Measurements from ENCODE around the gene TTN.

TTN gene

GRCh38 chr2:178700922-178701342 is 106.3 kb downstream of the TTN start:
- H2BK5ac ChIP-seq (ENCODE audit: low read length) = no peak overlapping the region
- H4K5ac ChIP-seq (ENCODE audit: low read length) = no peak overlapping the region
- no peaks in the 10 kb centered on the region for H3K4me1 ChIP-seq (ENCODE audit: control insufficient read depth, low read depth, low read length)
- H3K36me3 ChIP-seq (ENCODE audit: control insufficient read depth, insufficient read depth, low read length) = no peaks in the 10 kb centered on the region
- no peak overlapping the region for H4K8ac ChIP-seq (ENCODE audit: low read depth, low read length)
- no peak overlapping the region for H3K4me3 ChIP-seq (ENCODE audit: low read length)
- peak; percentile 29 for DNase-seq
- H3K18ac ChIP-seq (ENCODE audit: low read length) = no peak overlapping the region
- H3K56ac ChIP-seq (ENCODE audit: low read length) = no peak overlapping the region
- H2AK5ac ChIP-seq (ENCODE audit: low read length) = no peak overlapping the region
- no peaks in the 10 kb centered on the region for H3K79me1 ChIP-seq (ENCODE audit: low read length)
- H3K27me3 ChIP-seq (ENCODE audit: insufficient read depth, low read length, poor library complexity) = no peaks in the 10 kb centered on the region
- H3K79me2 ChIP-seq (ENCODE audit: control insufficient read depth, insufficient read depth, low read length) = no peaks in the 10 kb centered on the region
- H3K27ac ChIP-seq (ENCODE audit: low read depth, low read length) = no peak overlapping the region
- H2BK120ac ChIP-seq (ENCODE audit: low read depth, low read length) = no peak overlapping the region
- no peak overlapping the region for H3K4ac ChIP-seq (ENCODE audit: low read depth, low read length)
- WGBS (ENCODE audit: extremely low coverage, insufficient coverage, low lambda C conversion rate) = no CpG with 5 or more reads among the region's 9 CpGs
- H2BK15ac ChIP-seq (replicated peaks; ENCODE audit: low read depth) = no peak overlapping the region
- no peak overlapping the region for H3K9ac ChIP-seq (ENCODE audit: low read length)
- H3K23ac ChIP-seq (ENCODE audit: low read length) = no peak overlapping the region
- no peak overlapping the region for H3K4me2 ChIP-seq (ENCODE audit: low read length)

GRCh38 chr2:178700136-178700535 is 107.1 kb downstream of the TTN start:
- H3K4ac ChIP-seq (ENCODE audit: low read depth, low read length) = no peak overlapping the region
- no peak overlapping the region for H2BK5ac ChIP-seq (ENCODE audit: low read length)
- WGBS (ENCODE audit: extremely low coverage, insufficient coverage, low lambda C conversion rate) = no CpG with 5 or more reads among the region's 3 CpGs
- no peak overlapping the region for H3K4me2 ChIP-seq (ENCODE audit: low read length)
- H3K4me3 ChIP-seq (ENCODE audit: low read length) = no peak overlapping the region
- no peak overlapping the region for H2BK120ac ChIP-seq (ENCODE audit: low read depth, low read length)
- no peak overlapping the region for H2AK5ac ChIP-seq (ENCODE audit: low read length)
- no peak overlapping the region for H4K5ac ChIP-seq (ENCODE audit: low read length)
- no peak overlapping the region for H2BK15ac ChIP-seq (replicated peaks; ENCODE audit: low read depth)
- no peak for DNase-seq
- H3K79me2 ChIP-seq (ENCODE audit: control insufficient read depth, insufficient read depth, low read length) = no peaks in the 10 kb centered on the region
- no peak overlapping the region for H4K8ac ChIP-seq (ENCODE audit: low read depth, low read length)
- no peak overlapping the region for H3K18ac ChIP-seq (ENCODE audit: low read length)
- H3K36me3 ChIP-seq (ENCODE audit: control insufficient read depth, insufficient read depth, low read length) = no peaks in the 10 kb centered on the region
- H3K79me1 ChIP-seq (ENCODE audit: low read length) = no peaks in the 10 kb centered on the region
- no peak overlapping the region for H3K23ac ChIP-seq (ENCODE audit: low read length)
- no peak overlapping the region for H3K56ac ChIP-seq (ENCODE audit: low read length)
- no peak overlapping the region for H3K27ac ChIP-seq (ENCODE audit: low read depth, low read length)
- H3K9ac ChIP-seq (ENCODE audit: low read length) = no peak overlapping the region
- no peaks in the 10 kb centered on the region for H3K4me1 ChIP-seq (ENCODE audit: control insufficient read depth, low read depth, low read length)
- no peaks in the 10 kb centered on the region for H3K27me3 ChIP-seq (ENCODE audit: insufficient read depth, low read length, poor library complexity)

GRCh38 chr2:178692845-178693244 is 114.4 kb downstream of the TTN start:
- Histone ChIP-seq H3K23ac (ENCODE audit: low read length) (no peak overlapping the region), H4K8ac (ENCODE audit: low read depth, low read length) (no peak overlapping the region), H2AK5ac (ENCODE audit: low read length) (no peak overlapping the region), H2BK15ac (replicated peaks; ENCODE audit: low read depth) (no peak overlapping the region), H2BK120ac (ENCODE audit: low read depth, low read length) (no peak overlapping the region), H3K27ac (ENCODE audit: low read depth, low read length) (no peak overlapping the region), H3K56ac (ENCODE audit: low read length) (no peak overlapping the region), H3K4me1 (ENCODE audit: control insufficient read depth, low read depth, low read length) (no peaks in the 10 kb centered on the region), H3K4ac (ENCODE audit: low read depth, low read length) (no peak overlapping the region), H3K79me2 (ENCODE audit: control insufficient read depth, insufficient read depth, low read length) (no peaks in the 10 kb centered on the region), H3K4me3 (ENCODE audit: low read length) (no peak overlapping the region), H3K36me3 (ENCODE audit: control insufficient read depth, insufficient read depth, low read length) (no peaks in the 10 kb centered on the region), H3K79me1 (ENCODE audit: low read length) (no peaks in the 10 kb centered on the region), H3K4me2 (ENCODE audit: low read length) (no peak overlapping the region), H3K9ac (ENCODE audit: low read length) (no peak overlapping the region), H2BK5ac (ENCODE audit: low read length) (no peak overlapping the region), H3K18ac (ENCODE audit: low read length) (no peak overlapping the region), H4K5ac (ENCODE audit: low read length) (no peak overlapping the region), H3K27me3 (ENCODE audit: insufficient read depth, low read length, poor library complexity) (no peaks in the 10 kb centered on the region)
- no peak for DNase-seq
- WGBS (ENCODE audit: extremely low coverage, insufficient coverage, low lambda C conversion rate) = no CpG with 5 or more reads among the region's 2 CpGs

- H3K4ac ChIP-seq (ENCODE audit: low read depth, low read length) = no peak overlapping the region
- no peak overlapping the region for H3K4me3 ChIP-seq (ENCODE audit: low read length)
- H3K4me2 ChIP-seq (ENCODE audit: low read length) = no peak overlapping the region
- no CpG with 5 or more reads among the region's 1 CpG for WGBS (ENCODE audit: extremely low coverage, insufficient coverage, low lambda C conversion rate)
- DNase-seq = no peak
- no peak overlapping the region for H2BK15ac ChIP-seq (replicated peaks; ENCODE audit: low read depth)
- no peak overlapping the region for H2AK5ac ChIP-seq (ENCODE audit: low read length)
- H3K23ac ChIP-seq (ENCODE audit: low read length) = no peak overlapping the region
- H3K36me3 ChIP-seq (ENCODE audit: control insufficient read depth, insufficient read depth, low read length) = no peaks in the 10 kb centered on the region
- H3K79me1 ChIP-seq (ENCODE audit: low read length) = no peaks in the 10 kb centered on the region
- no peak overlapping the region for H3K18ac ChIP-seq (ENCODE audit: low read length)
- H2BK5ac ChIP-seq (ENCODE audit: low read length) = no peak overlapping the region
- H3K56ac ChIP-seq (ENCODE audit: low read length) = no peak overlapping the region
- H4K8ac ChIP-seq (ENCODE audit: low read depth, low read length) = no peak overlapping the region
- H3K4me1 ChIP-seq (ENCODE audit: control insufficient read depth, low read depth, low read length) = no peaks in the 10 kb centered on the region
- no peak overlapping the region for H4K5ac ChIP-seq (ENCODE audit: low read length)
- H3K27ac ChIP-seq (ENCODE audit: low read depth, low read length) = no peak overlapping the region
- H3K27me3 ChIP-seq (ENCODE audit: insufficient read depth, low read length, poor library complexity) = no peaks in the 10 kb centered on the region
- H3K79me2 ChIP-seq (ENCODE audit: control insufficient read depth, insufficient read depth, low read length) = no peaks in the 10 kb centered on the region
- no peak overlapping the region for H2BK120ac ChIP-seq (ENCODE audit: low read depth, low read length)
- no peak overlapping the region for H3K9ac ChIP-seq (ENCODE audit: low read length)
These were observed 117.4 kb downstream of the TTN start for GRCh38 chr2:178689808-178690207.

- no peak overlapping the region for H4K5ac ChIP-seq (ENCODE audit: low read length)
- H3K27ac ChIP-seq (ENCODE audit: low read depth, low read length) = no peak overlapping the region
- no peak overlapping the region for H3K56ac ChIP-seq (ENCODE audit: low read length)
- H2BK5ac ChIP-seq (ENCODE audit: low read length) = no peak overlapping the region
- no peak overlapping the region for H4K8ac ChIP-seq (ENCODE audit: low read depth, low read length)
- no CpG with 5 or more reads among the region's 1 CpG for WGBS (ENCODE audit: extremely low coverage, insufficient coverage, low lambda C conversion rate)
- no peak overlapping the region for H2BK15ac ChIP-seq (replicated peaks; ENCODE audit: low read depth)
- H3K36me3 ChIP-seq (ENCODE audit: control insufficient read depth, insufficient read depth, low read length) = no peaks in the 10 kb centered on the region
- no peak overlapping the region for H3K4ac ChIP-seq (ENCODE audit: low read depth, low read length)
- no peaks in the 10 kb centered on the region for H3K4me1 ChIP-seq (ENCODE audit: control insufficient read depth, low read depth, low read length)
- H2BK120ac ChIP-seq (ENCODE audit: low read depth, low read length) = no peak overlapping the region
- DNase-seq = no peak
- no peak overlapping the region for H3K4me2 ChIP-seq (ENCODE audit: low read length)
- H3K27me3 ChIP-seq (ENCODE audit: insufficient read depth, low read length, poor library complexity) = no peaks in the 10 kb centered on the region
- H3K23ac ChIP-seq (ENCODE audit: low read length) = no peak overlapping the region
- no peak overlapping the region for H3K9ac ChIP-seq (ENCODE audit: low read length)
- no peak overlapping the region for H2AK5ac ChIP-seq (ENCODE audit: low read length)
- no peak overlapping the region for H3K4me3 ChIP-seq (ENCODE audit: low read length)
- H3K18ac ChIP-seq (ENCODE audit: low read length) = no peak overlapping the region
- no peaks in the 10 kb centered on the region for H3K79me2 ChIP-seq (ENCODE audit: control insufficient read depth, insufficient read depth, low read length)
- no peaks in the 10 kb centered on the region for H3K79me1 ChIP-seq (ENCODE audit: low read length)
These were observed 123.3 kb downstream of the TTN start for GRCh38 chr2:178683877-178684276.

DNA sequence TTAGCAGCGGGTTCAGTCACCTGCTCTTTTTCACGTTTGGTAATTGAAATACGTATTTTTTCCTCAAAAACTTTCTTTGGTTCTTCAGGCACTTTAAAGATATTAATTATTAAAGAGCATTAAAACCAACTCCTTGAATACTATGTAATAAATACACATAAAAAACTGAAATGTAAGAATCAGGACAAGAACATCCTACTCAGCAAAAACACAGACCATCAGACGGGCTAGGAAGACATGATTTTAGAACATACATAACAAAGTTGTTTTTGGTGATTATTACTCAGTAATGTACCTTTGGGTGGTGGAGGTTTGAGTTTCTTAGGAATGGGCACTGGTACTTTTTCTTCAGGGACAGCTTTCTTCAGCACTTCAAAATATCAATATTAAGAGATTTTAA is 126.1 kb downstream of the TTN start:
- no CpG with 5 or more reads among the region's 4 CpGs for WGBS (ENCODE audit: extremely low coverage, insufficient coverage, low lambda C conversion rate)
- no peak for DNase-seq

More for the DNA sequence above, 126.1 kb downstream of the TTN start:
- no peak overlapping the region for H2BK120ac ChIP-seq (ENCODE audit: low read depth, low read length)
- H2AK5ac ChIP-seq (ENCODE audit: low read length) = no peak overlapping the region
- H3K27me3 ChIP-seq (ENCODE audit: insufficient read depth, low read length, poor library complexity) = no peaks in the 10 kb centered on the region
- H4K8ac ChIP-seq (ENCODE audit: low read depth, low read length) = no peak overlapping the region
- no peak overlapping the region for H4K5ac ChIP-seq (ENCODE audit: low read length)
- no peak overlapping the region for H3K4ac ChIP-seq (ENCODE audit: low read depth, low read length)
- no peaks in the 10 kb centered on the region for H3K36me3 ChIP-seq (ENCODE audit: control insufficient read depth, insufficient read depth, low read length)
- no peak overlapping the region for H3K18ac ChIP-seq (ENCODE audit: low read length)
- H2BK15ac ChIP-seq (replicated peaks; ENCODE audit: low read depth) = no peak overlapping the region
- no peaks in the 10 kb centered on the region for H3K79me2 ChIP-seq (ENCODE audit: control insufficient read depth, insufficient read depth, low read length)
- no peak overlapping the region for H3K4me2 ChIP-seq (ENCODE audit: low read length)
- no peaks in the 10 kb centered on the region for H3K79me1 ChIP-seq (ENCODE audit: low read length)
- no peak overlapping the region for H3K56ac ChIP-seq (ENCODE audit: low read length)
- no peak overlapping the region for H3K9ac ChIP-seq (ENCODE audit: low read length)
- H2BK5ac ChIP-seq (ENCODE audit: low read length) = no peak overlapping the region
- H3K4me3 ChIP-seq (ENCODE audit: low read length) = no peak overlapping the region
- no peak overlapping the region for H3K27ac ChIP-seq (ENCODE audit: low read depth, low read length)
- H3K4me1 ChIP-seq (ENCODE audit: control insufficient read depth, low read depth, low read length) = no peaks in the 10 kb centered on the region
- no peak overlapping the region for H3K23ac ChIP-seq (ENCODE audit: low read length)
